Measurements from ENCODE around the gene AKT2.

DNA sequence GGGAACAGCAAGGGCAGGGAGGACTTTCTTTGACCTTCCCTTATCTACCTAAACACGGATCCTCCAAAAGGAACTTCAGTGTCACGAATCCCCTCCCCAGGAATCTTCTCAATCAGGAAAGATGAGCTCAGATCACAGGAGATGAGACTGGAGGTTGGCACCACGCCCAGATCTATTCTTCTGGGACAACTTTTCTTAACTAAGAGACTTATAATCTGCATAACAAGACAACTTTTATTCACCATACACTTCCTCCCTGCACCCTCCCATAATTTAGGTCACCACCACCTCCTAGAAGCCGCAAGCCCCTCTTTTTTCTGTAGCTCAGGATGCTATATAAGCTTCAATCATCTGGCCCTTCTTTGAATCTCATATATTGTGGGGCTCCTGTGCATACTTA is 19.2 kb upstream of the AKT2 start:
- TF ChIP-seq POLR2A (IDR thresholded peaks at IDR 0.05; ENCODE audit: low read depth, low read length), result no peak
- no peak for TF ChIP-seq POLR2AphosphoS5 (IDR thresholded peaks at IDR 0.05; ENCODE audit: low read depth, low read length)
- no peak for TF ChIP-seq TAF1 (IDR thresholded peaks at IDR 0.05; ENCODE audit: low read depth, low read length)
- no peak for TF ChIP-seq SPI1 (IDR thresholded peaks at IDR 0.05; ENCODE audit: low read depth, low read length)
